Type B pancreatic cell (in vitro differentiated cells): Measurements from ENCODE around the gene MRPS25. TPM values are rescaled to one million over a fixed set of nuclear protein-coding genes. Genes with fewer than 3 reads are reported as not detected.

Experiments used
- DNase-seq: peaks from one replicate; pipeline ENCODE4 v3.0.0; 2021; ENCODE audit warnings: mixed read lengths; ENCODE audit not compliant: unreplicated experiment; ENCODE audit errors: extremely low spot score
- H3K27ac Mint-ChIP-seq: 2 replicates; pipeline ENCODE4 v1.8.0; 2021; ENCODE audit warnings: mild to moderate bottlenecking, mixed read lengths
- H3K27me3 Mint-ChIP-seq: 2 replicates; pipeline ENCODE4 v1.8.0; 2021; ENCODE audit warnings: mixed read lengths
- H3K36me3 Mint-ChIP-seq: 2 replicates; pipeline ENCODE4 v1.8.0; 2021; ENCODE audit warnings: mixed read lengths
- H3K4me1 Mint-ChIP-seq: one replicate; pipeline ENCODE4 v1.8.0; 2021; ENCODE audit warnings: mixed read lengths; ENCODE audit not compliant: unreplicated experiment
- H3K4me3 Mint-ChIP-seq: 2 replicates; pipeline ENCODE4 v1.8.0; 2021; ENCODE audit warnings: mild to moderate bottlenecking, mixed read lengths
- H3K9me3 Mint-ChIP-seq: 2 replicates; pipeline ENCODE4 v1.8.0; 2021; ENCODE audit warnings: mixed read lengths
- total RNA-seq: library from RNA; stranded (reverse); gene quantifications from 2 replicates; pipeline ENCODE4 v1.2.1, GENCODE V29; 2021; ENCODE audit warnings: low replicate concordance
- TF ChIP-seq, protein P1 (sequence below): fragments of 200-600 bp; sonication (generic); conservative IDR thresholded peaks from 2 replicates; pipeline ENCODE4 v1.5.0; 2021; ENCODE audit warnings: antibody characterized with exemption, mild to moderate bottlenecking

Gene MRPS25
- total RNA-seq, 1 donor from 2014 or later, result 71.7 TPM

DNA sequence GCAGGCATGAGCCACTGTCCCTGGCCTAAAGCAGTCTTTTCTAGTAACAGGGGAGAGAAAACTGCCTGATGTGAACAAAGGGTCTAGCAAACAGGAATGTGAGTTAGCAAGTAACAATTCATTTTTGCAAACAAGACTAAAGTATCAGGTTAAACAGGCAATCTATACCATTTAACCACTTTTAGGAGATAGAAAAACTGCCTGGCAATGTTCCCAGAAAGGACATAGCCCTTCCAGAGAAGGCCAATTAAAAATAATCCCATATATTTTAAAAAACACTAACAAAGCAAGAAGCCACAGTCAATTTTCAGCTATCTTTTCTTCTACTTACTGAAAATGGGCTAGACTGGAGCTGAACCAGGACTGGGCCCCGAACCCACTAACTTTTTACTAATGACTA lies 27.6 kb upstream of the MRPS25 start:
- Mint-ChIP-seq H3K4me1 (peaks cover 3% of the 10 kb centered on the region), H3K27me3 (no peaks in the 10 kb centered on the region), H3K4me3 (no peak overlapping the region), H3K27ac (no peak overlapping the region), H3K36me3 (peaks cover 14% of the 10 kb centered on the region), H3K9me3 (no peaks in the 10 kb centered on the region)
- TF ChIP-seq, protein P1, sequence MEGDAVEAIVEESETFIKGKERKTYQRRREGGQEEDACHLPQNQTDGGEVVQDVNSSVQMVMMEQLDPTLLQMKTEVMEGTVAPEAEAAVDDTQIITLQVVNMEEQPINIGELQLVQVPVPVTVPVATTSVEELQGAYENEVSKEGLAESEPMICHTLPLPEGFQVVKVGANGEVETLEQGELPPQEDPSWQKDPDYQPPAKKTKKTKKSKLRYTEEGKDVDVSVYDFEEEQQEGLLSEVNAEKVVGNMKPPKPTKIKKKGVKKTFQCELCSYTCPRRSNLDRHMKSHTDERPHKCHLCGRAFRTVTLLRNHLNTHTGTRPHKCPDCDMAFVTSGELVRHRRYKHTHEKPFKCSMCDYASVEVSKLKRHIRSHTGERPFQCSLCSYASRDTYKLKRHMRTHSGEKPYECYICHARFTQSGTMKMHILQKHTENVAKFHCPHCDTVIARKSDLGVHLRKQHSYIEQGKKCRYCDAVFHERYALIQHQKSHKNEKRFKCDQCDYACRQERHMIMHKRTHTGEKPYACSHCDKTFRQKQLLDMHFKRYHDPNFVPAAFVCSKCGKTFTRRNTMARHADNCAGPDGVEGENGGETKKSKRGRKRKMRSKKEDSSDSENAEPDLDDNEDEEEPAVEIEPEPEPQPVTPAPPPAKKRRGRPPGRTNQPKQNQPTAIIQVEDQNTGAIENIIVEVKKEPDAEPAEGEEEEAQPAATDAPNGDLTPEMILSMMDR, result no peak
- no peak for DNase-seq

DNA sequence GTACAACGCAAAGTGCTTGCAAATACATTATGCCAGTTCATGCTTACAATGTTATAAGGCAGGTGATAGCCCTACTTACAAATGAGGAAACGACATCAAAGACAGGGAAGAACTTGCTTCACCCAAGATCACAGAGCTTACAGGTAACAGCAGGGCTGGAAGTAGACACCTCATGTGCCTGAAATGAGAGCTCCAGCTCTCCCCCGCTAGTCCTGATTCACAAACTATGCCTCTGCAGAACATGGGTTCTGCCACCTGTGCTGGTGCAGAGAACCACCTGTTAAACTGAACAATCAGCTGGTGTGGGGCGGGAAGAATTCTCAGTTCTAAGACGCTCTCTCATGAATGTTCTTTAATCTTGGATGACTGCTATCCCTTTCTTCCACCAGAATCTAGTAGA lies 26.5 kb upstream of the MRPS25 start:
- Mint-ChIP-seq H3K27ac (no peak overlapping the region), H3K9me3 (no peaks in the 10 kb centered on the region), H3K4me3 (no peak overlapping the region), H3K36me3 (peaks cover 14% of the 10 kb centered on the region), H3K4me1 (no peaks in the 10 kb centered on the region), H3K27me3 (no peaks in the 10 kb centered on the region)
- TF ChIP-seq, protein P1, result no peak
- no peak for DNase-seq

DNA sequence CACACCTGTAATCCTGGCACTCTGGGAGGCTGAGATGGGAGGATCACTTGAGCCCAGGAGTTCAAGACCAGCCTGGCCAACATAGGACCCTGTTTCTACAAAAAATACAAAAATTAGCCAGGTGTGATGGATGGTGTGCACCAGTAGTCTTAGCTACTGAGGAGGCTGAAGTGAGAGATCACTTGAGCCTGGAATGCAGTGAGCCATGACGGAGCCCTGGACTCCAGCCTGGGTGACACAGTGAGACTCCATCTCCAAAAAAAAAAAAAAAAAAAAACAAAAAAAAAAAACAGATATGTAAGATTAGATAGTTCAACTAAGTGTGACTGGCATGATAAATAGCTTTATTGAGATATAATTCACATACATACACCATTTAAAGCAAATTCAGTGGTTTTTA lies 24.1 kb upstream of the MRPS25 start:
- H3K36me3 Mint-ChIP-seq, result peaks cover 19% of the 10 kb centered on the region
- no peak overlapping the region for H3K27ac Mint-ChIP-seq
- H3K4me3 Mint-ChIP-seq, result no peak overlapping the region
- no peaks in the 10 kb centered on the region for H3K27me3 Mint-ChIP-seq
- no peaks in the 10 kb centered on the region for H3K9me3 Mint-ChIP-seq
- no peaks in the 10 kb centered on the region for H3K4me1 Mint-ChIP-seq
- no peak for DNase-seq
- TF ChIP-seq, protein P1, result no peak

DNA sequence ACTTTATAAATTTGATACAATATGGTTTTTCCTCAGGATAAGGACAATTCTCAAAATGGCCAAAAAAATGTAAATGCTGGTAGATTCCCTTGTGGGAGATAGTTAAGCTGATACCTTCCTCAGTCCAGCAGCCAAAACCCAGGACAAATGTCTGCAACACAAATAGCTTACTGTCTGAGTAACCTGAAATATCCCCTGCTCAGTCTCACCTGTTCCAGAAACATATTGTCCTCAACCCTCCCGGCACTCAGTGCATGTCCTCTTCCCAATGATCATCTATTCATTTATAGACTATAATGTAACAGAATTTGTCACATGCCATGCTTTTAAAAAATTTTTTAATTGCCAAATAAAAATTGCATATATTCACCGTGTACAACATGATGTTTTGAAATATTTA lies 21.6 kb upstream of the MRPS25 start:
- TF ChIP-seq, protein P1, result no peak
- DNase-seq, result no peak
- Mint-ChIP-seq H3K4me3 (no peak overlapping the region), H3K27ac (no peak overlapping the region), H3K4me1 (no peaks in the 10 kb centered on the region), H3K36me3 (peaks cover 31% of the 10 kb centered on the region), H3K9me3 (no peaks in the 10 kb centered on the region), H3K27me3 (no peaks in the 10 kb centered on the region)

DNA sequence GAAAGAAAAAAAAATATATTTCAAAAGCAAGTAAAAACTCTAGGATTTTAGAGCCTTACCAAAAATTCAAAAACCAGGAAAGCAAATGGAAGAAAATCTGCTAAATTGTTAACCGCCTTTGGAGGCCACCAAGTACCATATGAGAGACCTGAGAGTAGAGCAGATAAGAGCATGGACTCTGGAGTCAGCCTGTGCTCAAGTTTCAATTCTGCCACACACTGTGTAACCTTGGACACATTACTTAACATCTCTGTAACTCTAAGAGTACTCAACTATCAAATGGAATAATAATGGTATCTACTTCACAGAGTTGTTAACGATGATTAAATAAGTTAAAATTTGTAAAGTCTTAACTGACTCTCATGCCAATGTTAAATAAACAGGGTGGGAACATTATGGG lies 21.1 kb upstream of the MRPS25 start:
- no peak overlapping the region for H3K4me3 Mint-ChIP-seq
- no peaks in the 10 kb centered on the region for H3K9me3 Mint-ChIP-seq
- no peaks in the 10 kb centered on the region for H3K27me3 Mint-ChIP-seq
- H3K27ac Mint-ChIP-seq, result no peak overlapping the region
- H3K36me3 Mint-ChIP-seq, result peaks cover 33% of the 10 kb centered on the region
- TF ChIP-seq, protein P1, result no peak
- H3K4me1 Mint-ChIP-seq, result no peaks in the 10 kb centered on the region
- DNase-seq, result no peak

DNA sequence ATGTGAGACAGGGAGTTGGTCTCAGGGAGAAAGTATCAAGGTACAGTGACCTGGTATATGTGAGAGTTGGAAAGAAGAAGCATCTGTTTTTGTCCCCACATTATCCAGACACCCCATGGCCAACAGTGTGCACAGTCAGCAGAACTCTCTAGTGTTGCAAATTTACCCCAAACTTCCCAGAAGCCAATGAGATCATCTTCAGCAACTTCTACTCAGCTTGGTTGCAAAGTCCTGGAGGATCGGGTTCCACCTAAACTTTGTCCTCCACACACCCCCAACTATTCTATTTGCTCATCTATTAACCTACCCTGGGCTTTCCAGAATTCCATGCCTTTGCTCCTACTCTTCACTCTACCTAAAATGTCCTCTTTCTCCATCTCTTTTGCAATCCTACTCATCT lies 18.1 kb upstream of the MRPS25 start:
- Mint-ChIP-seq H3K4me1 (no peaks in the 10 kb centered on the region), H3K27ac (no peak overlapping the region), H3K36me3 (peaks cover 32% of the 10 kb centered on the region), H3K9me3 (no peaks in the 10 kb centered on the region), H3K4me3 (no peak overlapping the region), H3K27me3 (no peaks in the 10 kb centered on the region)
- no peak for DNase-seq
- TF ChIP-seq, protein P1, result no peak
